COLO668 (cell line): Measurements from ENCODE around the gene SPATA20.

Source experiments
- DNase-seq: peaks from one replicate; lab custom pipeline; 2025; ENCODE audit not compliant: unreplicated experiment; lab: John Stamatoyannopoulos, UW

Gene SPATA20

DNA sequence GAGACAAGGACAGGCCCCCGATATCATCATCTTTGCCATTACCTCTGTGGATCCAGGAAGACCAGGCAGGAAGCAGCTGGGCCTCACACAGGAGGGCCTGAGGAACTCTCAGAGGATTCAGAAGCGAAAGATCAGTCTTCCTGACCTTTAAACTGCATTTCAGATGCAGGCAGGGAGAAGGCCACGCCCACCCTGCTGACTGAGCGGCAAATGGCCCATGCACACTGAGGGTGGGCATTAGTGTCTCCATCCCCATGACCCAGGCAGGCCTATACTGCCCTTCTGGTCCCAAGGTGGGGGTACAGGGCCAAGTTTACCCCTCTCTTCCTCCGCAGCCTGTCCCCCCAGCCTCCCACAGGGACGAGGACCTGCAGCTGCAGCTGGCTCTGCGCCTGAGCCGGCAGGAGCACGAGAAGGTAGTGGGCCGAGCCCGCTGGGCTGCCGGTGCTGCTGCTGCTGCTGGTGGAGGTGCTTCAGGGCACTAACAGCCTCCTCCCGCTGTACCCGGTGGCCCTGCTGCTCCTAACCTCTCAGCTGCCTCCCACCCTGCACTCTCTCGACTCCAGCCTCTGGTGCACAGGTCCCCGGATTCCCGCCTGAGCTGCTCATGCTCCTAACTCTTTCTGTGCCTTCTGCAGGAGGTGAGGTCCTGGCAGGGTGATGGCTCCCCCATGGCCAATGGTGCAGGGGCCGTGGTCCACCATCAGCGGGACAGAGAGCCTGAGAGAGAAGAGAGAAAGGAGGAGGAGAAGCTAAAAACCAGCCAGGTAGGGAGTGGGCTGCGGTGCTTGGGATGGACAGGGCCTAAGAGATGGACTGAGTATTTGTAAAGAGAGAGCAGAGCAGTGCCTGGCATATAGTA lies 8.2 kb upstream of the SPATA20 start:
- DNase-seq, result no peak

DNA sequence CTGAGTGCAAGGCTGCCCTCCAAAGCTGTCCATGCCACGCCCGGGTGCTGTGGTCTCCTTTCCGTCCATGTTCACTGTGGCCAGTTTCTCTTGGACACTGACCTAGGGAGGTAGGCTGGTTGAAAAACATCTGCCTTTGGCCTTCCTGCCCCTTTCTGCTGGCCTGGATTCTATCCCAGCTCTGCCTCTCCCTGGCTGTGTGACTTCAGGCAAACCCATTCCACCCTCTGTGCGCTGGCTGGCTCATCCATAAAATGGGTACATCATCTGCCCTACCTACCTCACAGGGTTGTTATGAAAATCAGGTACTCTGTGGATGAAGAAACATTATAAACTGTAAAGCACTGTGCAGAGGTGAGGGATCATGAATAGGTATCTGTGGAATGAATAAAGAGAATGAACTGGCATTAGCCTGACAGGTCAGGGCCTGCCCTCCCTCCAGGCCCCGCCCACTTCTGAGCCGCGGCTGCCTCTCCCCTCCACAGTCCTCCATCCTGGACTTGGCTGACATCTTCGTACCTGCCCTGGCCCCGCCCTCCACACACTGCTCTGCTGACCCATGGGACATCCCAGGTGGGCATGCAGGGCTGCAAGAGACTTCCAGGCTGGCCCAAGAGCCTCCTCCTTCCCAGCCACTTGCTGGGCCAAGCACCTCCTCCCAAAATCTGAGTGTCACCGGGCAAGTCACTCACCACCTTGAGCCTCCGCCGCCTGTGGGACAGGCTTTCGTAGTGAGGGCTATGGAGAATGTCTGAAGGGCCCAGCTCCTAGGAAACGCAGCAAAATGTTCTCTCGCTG lies 7.0 kb upstream of the SPATA20 start:
- DNase-seq, result peak; percentile 13

DNA sequence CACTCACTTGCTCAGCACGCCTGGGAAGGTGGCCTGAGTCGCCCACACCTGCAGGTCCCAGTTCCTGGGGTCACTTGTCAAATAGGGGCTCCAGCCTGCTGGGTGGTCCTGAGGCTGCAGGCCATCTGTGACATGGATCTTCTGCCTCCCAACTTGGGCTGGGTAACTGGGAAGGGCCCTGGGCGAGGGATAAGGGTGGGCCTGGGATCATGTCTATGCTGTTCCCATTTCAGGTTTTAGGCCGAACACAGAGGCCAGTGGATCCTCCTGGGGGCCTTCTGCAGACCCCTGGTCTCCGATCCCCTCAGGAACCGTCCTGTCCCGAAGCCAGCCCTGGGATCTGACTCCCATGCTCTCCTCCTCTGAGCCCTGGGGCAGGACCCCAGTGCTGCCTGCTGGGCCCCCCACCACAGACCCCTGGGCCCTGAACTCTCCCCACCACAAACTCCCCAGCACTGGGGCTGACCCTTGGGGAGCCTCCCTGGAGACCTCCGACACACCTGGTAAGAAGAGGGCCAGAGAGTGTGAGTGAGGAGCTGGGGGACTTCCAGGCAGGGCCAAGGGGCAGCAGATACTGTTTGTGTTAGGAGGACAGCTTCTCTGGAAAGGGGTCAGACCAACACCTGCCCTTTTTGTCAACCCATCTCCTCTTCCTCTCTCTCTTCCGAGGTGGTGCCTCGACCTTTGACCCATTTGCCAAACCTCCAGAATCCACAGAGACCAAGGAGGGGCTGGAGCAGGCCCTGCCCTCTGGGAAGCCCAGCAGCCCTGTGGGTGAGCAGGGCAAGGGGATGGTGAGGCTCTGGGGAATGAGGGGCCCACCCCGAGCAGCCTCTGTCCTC lies 6.2 kb upstream of the SPATA20 start:
- DNase-seq, result no peak

- DNase-seq, result no peak
Measured at GRCh38 chr17:50541402-50541715, 5.6 kb upstream of the SPATA20 start.

GRCh38 chr17:50541716-50542688 lies 5.0 kb upstream of the SPATA20 start:
- DNase-seq, result peak; percentile 73

GRCh38 chr17:50542795-50543774 lies 3.9 kb upstream of the SPATA20 start:
- peak; percentile 9 for DNase-seq

DNA sequence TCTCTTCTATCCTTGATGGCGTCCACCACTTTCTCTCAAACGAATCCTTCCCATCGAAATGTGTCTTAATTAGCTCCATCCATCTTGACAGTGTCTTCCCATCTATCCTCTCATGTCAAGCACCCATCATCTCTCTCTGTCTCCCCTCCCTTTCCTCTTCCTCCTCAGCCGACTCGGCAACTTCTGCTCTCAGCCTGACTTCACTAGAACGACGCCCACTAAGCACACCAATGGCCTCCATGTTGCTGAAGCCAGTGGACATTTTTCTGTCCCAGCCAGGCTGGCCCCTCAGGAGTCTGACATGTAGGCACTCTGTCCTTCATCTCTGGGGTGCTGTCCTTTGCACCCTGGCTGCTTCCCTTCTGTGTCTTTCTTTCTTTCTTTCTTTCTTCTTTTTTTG lies 2.5 kb upstream of the SPATA20 start:
- no peak for DNase-seq

DNA sequence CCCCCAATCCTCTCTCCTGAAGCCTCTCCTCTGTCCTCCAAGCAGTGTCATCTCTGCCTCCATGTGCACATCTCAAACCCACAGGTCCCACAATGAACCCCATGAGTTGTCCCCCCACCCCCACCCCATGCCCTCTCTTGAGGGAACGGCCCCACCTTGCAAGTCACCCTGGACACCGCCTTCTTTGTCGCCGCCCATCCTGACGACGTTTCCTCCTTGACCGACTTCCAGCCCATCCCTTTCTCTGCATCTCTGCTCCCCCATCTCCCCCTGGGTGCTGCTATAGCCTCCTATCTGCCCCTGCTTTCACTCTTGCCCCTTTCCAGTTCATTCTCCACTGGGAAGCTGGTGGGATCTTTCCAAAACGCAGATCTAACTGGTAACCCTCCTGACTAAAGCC lies 1.7 kb upstream of the SPATA20 start:
- DNase-seq, result no peak

- no peak for DNase-seq
Measured at GRCh38 chr17:50546701-50547034, 306 bp upstream of the SPATA20 start.

DNA sequence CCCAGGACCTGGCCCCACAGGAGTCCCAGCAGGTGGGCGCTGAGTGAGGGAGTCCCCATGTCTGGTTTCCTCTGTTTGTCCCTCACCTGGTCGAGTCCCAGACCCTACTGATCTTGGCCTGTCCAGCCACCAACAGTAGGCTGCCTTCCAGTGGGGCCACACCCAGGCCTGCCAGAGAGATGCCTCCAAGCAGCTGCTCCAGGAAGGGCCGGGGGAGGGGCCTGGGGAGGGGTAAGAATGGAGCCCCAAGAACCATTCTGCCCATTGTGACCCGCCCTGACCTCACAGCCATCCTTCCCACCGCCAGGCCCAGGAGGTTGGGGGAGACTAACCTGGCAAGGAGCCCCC lies 736 bp downstream of the SPATA20 start:
- DNase-seq, result no peak

DNA sequence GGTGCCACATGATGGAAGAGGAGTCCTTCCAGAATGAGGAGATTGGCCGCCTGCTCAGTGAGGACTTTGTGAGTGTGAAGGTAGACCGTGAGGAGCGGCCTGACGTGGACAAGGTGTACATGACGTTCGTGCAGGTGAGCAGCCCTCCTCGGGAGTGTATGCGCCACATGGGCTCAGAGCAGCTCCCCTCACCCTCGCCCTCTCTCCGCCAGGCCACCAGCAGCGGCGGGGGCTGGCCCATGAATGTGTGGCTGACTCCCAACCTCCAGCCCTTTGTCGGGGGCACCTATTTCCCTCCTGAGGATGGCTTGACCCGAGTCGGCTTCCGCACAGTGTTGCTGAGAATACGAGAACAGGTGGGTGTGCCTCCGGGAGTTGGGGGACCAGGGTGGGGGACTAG lies 1.9 kb downstream of the SPATA20 start:
- no peak for DNase-seq

DNA sequence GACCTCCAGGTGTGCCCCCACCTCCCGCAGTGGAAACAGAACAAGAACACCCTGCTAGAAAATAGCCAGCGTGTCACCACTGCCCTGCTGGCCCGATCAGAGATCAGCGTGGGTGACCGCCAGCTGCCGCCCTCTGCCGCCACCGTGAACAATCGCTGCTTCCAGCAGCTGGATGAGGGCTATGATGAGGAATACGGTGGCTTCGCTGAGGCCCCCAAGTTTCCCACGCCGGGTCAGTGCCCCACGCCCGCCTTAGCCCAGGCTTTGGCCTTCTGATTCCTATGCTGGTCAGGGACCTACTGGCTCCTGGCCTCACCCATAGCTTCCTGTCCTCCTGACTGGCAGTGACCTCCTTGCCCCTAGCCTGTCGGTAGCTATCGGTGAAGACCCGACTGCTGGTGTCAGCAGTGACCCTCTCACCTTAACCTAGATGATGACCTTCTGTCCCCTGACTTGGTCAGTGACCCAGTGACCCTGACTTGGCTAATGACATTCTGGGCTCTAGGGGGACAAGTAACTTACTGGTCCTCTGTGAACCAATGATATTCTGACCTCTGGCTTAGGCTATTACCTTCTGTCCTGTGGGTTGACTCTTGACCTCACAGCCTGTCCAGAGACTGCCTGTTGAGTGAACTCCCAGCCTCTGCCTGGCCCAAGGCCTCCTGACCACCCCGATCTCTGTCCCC lies 2.4 kb downstream of the SPATA20 start:
- no peak for DNase-seq

DNA sequence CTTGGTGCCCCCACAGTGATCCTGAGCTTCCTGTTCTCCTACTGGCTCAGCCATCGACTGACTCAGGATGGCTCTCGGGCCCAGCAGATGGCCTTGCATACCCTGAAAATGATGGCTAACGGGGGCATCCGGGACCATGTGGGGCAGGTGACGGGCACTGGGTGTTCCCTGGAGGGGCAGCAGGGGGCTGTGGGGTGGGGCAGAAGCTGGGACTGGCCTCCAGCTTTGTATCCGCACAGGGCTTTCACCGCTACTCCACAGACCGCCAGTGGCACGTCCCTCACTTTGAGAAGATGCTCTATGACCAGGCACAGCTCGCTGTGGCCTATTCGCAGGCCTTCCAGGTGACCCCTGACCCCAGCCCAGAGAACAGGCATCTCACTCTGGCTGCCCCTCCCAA lies 3.0 kb downstream of the SPATA20 start:
- no peak for DNase-seq

DNA sequence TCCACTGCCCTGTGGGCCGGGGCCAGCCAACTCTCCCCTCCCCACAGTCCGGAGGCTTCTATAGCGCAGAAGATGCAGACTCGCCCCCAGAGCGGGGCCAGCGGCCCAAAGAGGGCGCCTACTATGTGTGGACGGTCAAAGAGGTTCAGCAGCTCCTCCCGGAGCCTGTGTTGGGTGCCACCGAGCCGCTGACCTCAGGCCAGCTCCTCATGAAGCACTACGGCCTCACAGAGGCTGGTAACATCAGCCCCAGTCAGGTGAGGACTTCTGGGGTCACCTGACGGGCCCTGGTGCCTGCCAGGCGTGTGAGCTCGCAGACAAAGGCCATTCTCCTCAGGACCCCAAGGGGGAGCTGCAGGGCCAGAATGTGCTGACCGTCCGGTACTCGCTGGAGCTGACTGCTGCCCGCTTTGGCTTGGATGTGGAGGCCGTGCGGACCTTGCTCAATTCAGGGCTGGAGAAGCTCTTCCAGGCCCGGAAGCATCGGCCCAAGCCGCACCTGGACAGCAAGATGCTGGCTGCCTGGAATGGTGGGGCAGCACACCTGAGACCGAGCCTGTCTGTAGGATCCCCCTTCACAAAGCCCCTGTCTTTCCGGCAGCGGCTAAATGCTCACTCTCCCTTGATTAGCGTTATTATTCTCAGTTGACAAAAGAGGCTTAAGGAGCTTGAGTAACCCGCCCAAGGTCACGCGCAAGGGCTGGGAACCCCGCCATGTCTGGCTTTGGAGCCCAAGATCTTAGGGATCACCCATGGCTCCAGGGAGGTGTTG lies 3.9 kb downstream of the SPATA20 start:
- DNase-seq, result peak; percentile 71

- DNase-seq, result no peak
Measured at GRCh38 chr17:50551433-50551815, 4.5 kb downstream of the SPATA20 start.

DNA sequence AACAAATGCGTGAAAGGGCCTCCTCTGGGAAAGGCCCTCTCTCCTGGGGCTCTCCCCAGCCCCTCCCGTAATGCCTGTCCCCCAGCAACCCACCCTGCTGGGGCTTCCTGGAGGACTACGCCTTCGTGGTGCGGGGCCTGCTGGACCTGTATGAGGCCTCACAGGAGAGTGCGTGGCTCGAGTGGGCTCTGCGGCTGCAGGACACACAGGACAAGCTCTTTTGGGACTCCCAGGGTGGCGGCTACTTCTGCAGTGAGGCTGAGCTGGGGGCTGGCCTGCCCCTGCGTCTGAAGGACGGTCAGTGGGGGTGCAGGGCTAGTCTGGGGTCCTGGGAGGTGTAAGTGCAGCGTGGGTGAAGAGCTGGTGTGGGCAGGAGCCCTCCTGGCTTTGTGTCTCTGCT lies 4.9 kb downstream of the SPATA20 start:
- DNase-seq, result no peak

GRCh38 chr17:50554201-50554600 lies 7.2 kb downstream of the SPATA20 start:
- DNase-seq, result no peak

DNA sequence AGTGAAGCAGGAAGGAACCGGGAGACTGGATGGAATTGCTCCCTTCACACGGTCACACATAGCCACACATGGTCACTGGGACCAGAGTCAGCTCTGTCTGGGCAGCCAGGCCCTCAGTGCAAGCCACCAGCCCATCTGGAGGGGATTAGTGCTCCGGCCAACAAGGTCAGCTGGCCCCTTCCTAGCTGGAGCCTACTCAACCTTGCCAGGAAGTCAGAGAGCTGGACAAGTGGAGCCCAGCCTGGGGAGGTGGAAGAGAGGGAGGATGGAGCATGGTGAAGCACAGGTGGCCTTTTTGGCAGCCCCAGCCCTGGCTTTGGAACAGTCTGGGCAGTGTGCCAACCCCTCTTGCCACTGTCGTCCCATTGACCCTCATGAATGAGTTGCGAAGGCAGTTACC lies 9.8 kb downstream of the SPATA20 start:
- DNase-seq, result peak; percentile 88
